ENCODE data around the gene NOL9. TPM values are rescaled to one million over a fixed set of nuclear protein-coding genes. Genes with fewer than 3 reads are reported as not detected.

Gene NOL9
- total and polyA plus RNA-seq, 2 of the 13 experiments (the other 11 are each of a cell fraction or from before 2014, with no cell fraction given): 18.0 to 24.7 TPM

DNA sequence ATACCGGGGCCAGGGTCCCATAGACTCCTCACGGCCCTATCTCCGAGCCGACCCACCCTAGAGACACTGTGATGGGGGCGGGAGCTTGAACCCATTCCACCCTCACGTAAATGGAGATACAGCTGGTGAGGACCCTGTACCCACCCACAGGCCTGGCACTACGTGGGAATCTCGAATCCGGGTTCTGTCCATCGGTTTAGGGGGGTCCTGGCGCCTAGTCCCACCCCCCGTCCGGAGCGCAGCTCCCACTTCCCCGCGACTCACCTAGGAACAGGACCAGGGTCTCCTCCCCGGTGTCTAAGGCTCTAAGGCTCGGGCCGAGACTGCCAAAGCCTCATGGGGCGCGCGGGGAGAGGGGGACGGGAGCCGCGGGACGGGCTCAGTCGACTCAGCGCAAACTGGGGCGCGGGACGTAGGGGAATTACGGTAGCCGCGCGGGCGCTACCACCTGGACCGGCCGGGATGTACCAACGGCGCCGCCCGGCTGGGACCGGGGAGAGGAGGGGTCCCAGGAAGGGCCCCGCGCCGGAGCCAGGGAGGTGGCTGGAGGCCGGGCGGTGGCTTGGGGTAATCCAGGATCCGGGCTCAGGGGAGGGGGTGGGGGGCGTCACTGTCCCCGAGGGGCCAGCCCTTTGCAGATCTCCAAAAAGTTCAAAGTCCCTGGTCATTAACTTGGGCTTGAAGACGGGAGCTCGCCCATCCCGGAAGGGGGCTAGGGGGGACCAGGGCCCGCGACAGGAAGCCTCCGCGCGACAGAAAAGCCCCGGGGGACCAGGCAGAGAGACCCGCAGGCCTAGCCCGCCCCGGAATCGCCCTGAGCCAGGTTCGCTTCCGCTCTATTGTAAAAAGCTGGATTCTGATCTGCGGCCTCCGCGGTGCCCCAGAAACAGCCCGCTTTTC lies 63.9 kb downstream of the NOL9 start (continued):
- TF ChIP-seq, protein P1, sequence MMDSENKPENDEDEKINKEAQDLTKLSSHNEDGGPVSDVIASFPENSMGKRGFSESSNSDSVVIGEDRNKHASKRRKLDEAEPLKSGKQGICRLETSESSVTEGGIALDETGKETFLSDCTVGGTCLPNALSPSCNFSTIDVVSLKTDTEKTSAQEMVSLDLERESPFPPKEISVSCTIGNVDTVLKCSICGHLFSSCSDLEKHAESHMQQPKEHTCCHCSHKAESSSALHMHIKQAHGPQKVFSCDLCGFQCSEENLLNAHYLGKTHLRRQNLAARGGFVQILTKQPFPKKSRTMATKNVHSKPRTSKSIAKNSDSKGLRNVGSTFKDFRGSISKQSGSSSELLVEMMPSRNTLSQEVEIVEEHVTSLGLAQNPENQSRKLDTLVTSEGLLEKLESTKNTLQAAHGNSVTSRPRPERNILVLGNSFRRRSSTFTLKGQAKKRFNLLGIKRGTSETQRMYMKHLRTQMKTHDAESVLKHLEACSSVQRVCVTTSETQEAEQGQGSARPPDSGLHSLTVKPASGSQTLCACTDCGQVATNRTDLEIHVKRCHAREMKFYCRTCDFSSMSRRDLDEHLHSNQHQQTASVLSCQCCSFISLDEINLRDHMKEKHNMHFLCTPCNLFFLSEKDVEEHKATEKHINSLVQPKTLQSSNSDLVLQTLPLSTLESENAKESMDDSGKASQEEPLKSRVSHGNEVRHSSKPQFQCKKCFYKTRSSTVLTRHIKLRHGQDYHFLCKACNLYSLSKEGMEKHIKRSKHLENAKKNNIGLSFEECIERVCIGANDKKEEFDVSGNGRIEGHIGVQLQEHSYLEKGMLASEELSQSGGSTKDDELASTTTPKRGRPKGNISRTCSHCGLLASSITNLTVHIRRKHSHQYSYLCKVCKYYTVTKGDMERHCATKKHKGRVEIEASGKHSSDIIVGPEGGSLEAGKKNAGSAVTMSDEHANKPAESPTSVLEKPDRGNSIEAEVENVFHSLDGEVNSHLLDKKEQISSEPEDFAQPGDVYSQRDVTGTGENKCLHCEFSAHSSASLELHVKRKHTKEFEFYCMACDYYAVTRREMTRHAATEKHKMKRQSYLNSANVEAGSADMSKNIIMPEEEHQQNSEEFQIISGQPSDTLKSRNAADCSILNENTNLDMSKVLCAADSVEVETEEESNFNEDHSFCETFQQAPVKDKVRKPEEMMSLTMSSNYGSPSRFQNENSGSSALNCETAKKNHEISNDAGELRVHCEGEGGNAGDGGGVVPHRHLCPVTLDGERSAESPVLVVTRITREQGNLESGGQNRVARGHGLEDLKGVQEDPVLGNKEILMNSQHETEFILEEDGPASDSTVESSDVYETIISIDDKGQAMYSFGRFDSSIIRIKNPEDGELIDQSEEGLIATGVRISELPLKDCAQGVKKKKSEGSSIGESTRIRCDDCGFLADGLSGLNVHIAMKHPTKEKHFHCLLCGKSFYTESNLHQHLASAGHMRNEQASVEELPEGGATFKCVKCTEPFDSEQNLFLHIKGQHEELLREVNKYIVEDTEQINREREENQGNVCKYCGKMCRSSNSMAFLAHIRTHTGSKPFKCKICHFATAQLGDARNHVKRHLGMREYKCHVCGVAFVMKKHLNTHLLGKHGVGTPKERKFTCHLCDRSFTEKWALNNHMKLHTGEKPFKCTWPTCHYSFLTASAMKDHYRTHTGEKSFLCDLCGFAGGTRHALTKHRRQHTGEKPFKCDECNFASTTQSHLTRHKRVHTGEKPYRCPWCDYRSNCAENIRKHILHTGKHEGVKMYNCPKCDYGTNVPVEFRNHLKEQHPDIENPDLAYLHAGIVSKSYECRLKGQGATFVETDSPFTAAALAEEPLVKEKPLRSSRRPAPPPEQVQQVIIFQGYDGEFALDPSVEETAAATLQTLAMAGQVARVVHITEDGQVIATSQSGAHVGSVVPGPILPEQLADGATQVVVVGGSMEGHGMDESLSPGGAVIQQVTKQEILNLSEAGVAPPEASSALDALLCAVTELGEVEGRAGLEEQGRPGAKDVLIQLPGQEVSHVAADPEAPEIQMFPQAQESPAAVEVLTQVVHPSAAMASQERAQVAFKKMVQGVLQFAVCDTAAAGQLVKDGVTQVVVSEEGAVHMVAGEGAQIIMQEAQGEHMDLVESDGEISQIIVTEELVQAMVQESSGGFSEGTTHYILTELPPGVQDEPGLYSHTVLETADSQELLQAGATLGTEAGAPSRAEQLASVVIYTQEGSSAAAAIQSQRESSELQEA (CRISPR knock-in tag; IDR thresholded peaks at IDR 0.05; ENCODE audit: not compliant biosample characterization): no peak
- TF ChIP-seq, protein P2, sequence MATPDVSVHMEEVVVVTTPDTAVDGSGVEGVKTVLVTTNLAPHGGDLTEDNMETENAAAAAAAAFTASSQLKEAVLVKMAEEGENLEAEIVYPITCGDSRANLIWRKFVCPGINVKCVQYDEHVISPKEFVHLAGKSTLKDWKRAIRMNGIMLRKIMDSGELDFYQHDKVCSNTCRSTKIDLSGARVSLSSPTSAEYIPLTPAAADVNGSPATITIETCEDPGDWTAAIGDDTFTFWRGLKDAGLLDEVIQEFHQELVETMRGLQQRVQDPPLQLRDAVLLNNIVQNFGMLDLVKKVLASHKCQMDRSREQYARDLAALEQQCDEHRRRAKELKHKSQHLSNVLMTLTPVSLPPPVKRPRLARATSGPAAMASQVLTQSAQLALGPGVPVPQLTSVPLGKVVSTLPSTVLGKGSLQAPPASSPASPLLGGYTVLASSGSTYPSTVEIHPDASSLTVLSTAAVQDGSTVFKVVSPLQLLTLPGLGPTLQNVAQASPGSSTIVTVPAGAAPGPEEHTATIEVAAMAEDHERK (CRISPR knock-in tag; IDR thresholded peaks at IDR 0.05; ENCODE audit: low read depth): no peak
- peak; percentile 68; the same call in 1 of the 2 replicates for TF ChIP-seq ZNF350 (CRISPR knock-in tag; IDR thresholded peaks at IDR 0.05; ENCODE audit: borderline replicate concordance, low read depth)
- no peak for TF ChIP-seq NFE2 (CRISPR knock-in tag; IDR thresholded peaks at IDR 0.05)
- TF ChIP-seq PHF21A (CRISPR knock-in tag; IDR thresholded peaks at IDR 0.05): peak; percentile 55; the same call in 1 of the 2 replicates
- no peak for TF ChIP-seq PRMT3 (CRISPR knock-in tag; IDR thresholded peaks at IDR 0.05; ENCODE audit: borderline replicate concordance, low read depth)
- no peak for TF ChIP-seq ZNF3 (CRISPR knock-in tag; IDR thresholded peaks at IDR 0.05)
- TF ChIP-seq ZNF292 (CRISPR knock-in tag; IDR thresholded peaks at IDR 0.05; ENCODE audit: borderline replicate concordance, low read depth): no peak
- peak; percentile 74 for TF ChIP-seq ZFX (CRISPR knock-in tag; IDR thresholded peaks at IDR 0.05; ENCODE audit: low read depth)
- TF ChIP-seq, protein P3, sequence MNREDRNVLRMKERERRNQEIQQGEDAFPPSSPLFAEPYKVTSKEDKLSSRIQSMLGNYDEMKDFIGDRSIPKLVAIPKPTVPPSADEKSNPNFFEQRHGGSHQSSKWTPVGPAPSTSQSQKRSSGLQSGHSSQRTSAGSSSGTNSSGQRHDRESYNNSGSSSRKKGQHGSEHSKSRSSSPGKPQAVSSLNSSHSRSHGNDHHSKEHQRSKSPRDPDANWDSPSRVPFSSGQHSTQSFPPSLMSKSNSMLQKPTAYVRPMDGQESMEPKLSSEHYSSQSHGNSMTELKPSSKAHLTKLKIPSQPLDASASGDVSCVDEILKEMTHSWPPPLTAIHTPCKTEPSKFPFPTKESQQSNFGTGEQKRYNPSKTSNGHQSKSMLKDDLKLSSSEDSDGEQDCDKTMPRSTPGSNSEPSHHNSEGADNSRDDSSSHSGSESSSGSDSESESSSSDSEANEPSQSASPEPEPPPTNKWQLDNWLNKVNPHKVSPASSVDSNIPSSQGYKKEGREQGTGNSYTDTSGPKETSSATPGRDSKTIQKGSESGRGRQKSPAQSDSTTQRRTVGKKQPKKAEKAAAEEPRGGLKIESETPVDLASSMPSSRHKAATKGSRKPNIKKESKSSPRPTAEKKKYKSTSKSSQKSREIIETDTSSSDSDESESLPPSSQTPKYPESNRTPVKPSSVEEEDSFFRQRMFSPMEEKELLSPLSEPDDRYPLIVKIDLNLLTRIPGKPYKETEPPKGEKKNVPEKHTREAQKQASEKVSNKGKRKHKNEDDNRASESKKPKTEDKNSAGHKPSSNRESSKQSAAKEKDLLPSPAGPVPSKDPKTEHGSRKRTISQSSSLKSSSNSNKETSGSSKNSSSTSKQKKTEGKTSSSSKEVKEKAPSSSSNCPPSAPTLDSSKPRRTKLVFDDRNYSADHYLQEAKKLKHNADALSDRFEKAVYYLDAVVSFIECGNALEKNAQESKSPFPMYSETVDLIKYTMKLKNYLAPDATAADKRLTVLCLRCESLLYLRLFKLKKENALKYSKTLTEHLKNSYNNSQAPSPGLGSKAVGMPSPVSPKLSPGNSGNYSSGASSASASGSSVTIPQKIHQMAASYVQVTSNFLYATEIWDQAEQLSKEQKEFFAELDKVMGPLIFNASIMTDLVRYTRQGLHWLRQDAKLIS (CRISPR knock-in tag; IDR thresholded peaks at IDR 0.05): no peak
- TF ChIP-seq LCORL (IDR thresholded peaks at IDR 0.05): no peak
- TF ChIP-seq LCORL (CRISPR knock-in tag; IDR thresholded peaks at IDR 0.05): peak; percentile 89
- no peak for TF ChIP-seq MIER2 (CRISPR knock-in tag; IDR thresholded peaks at IDR 0.05)
- TF ChIP-seq CREM (IDR thresholded peaks at IDR 0.05): no peak
- TF ChIP-seq CREM (CRISPR knock-in tag; IDR thresholded peaks at IDR 0.05): no peak
